Cardiac septum (tissue), 1 donor: Measurements from ENCODE around the gene TSHZ2. TPM values are rescaled to one million over a fixed set of nuclear protein-coding genes. Genes with fewer than 3 reads are reported as not detected.

ENCODE experiments used
- DNase-seq: peaks from one replicate; pipeline ENCODE4 v3.0.0-alpha.2; 2020; ENCODE audit warnings: low spot score
- intact Hi-C: fragments of 100-400 bp; cut with DNase I; formaldehyde crosslinking; loops from one replicate; pipeline ENCODE4 v1.14.0; 2022
- total RNA-seq: library from RNA; stranded (reverse); fragmentation: NEBNext Ultra II Directional; extraction: Animal tissue kit (Norgen Biotek cat#: 25700); gene quantifications from one replicate; pipeline ENCODE4 v1.2.1, GENCODE V29; 2021
- donor health status: DM: no; HTN: no; CAD: no.

Gene TSHZ2
- total RNA-seq, 1 donor from 2014 or later, result 7.5 TPM

DNA sequence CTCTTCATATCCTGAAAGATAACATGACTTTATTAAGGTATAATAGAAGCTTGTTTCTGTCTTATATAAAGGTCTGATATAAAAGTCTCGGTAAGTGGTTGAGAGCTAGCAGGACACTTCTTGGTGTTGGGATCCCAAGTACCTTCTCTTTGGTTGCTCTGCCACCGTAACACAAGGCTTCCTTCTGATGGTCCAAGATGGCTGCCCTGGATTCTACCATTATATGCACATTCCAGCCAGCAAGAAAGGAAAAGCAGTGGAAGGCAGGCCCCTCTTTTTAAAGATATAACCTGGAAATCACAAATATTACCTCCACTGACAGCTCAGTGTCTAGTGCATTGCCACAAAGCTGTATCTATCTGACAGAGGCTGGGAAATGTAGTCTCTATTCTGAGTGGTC lies 75.0 kb downstream of the TSHZ2 start:
- DNase-seq, result no peak
- intact Hi-C loops, result no loop called here

DNA sequence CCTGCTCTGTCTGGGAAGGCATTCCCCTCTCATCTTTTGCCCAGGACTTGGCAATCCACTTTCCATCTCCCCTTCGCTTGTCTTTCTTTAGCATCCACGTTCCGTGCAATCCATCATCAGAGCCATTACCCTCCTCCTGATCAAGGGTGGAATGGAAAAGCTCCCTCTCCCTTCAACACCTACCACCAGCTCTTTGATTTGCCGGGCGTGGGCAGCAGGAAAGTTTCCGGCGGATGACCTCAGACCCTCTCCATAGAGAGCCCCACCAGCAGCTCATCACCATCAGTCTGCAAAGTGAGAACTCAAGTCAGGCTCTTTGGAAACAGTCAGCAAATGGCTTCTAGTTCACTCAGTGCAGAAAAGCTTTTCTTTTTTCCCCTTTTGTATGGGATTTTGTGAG lies 76.2 kb downstream of the TSHZ2 start:
- DNase-seq, result no peak
- intact Hi-C loops, result no loop called here

DNA sequence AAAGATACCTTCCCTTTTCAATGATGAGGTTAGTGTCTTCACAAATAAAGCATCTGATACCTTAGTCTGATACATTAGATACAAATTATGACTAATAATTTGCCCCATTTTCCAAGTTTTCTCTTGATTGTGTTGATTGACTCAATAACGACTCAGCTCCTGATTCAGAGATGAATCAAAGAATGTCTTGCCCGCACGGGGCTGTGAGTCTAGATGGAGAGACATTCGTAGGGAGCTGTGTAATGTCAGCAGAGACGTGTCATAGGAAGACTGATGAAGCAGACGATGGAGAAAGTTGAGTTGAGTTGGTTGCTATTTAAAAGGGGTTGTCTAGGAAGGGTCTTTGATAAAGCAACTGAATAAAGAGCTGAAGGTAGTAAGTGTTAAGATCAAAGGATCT lies 78.2 kb downstream of the TSHZ2 start:
- no peak for DNase-seq
- intact Hi-C loops, result no loop called here

DNA sequence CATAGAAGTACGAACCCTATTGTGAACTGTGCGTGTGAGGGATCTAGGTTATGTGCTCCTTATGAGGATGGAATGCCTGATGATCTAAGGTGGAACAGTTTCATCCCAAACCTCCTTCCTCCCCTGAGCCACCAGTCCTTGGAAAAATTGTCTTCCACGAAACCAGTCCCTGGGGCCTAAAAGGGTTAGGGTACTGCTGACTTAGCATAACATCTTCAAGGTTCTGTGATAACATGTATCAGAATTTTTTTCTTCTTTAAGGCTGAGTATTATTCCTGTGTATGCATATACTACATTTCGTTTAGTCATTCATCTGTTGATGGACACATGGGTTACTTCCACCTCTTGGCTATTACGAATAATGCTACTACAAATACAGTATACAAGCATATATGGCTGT lies 80.2 kb downstream of the TSHZ2 start:
- intact Hi-C loops, result no loop called here

DNA sequence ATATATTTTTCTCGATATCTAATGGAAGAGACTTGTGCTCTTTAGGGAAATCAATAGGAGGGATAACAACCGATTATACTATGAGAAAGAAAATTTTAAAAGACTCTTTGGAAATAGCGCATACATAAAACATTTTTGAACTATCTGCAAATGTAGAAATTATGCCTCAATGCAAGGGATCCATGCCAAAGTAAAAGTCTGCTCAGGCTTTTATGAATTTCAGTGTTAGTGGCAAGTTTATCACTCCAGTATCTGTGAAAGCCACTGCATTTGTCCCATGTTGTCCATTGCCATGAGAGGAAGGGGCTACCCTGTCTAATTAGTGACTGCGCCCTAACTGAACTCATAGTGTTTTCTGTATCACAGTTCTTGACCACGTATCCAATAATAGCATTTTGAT lies 81.4 kb downstream of the TSHZ2 start:
- intact Hi-C loops, result no loop called here
- no peak for DNase-seq

More for the DNA sequence above, 80.2 kb downstream of the TSHZ2 start:
- no peak for DNase-seq

DNA sequence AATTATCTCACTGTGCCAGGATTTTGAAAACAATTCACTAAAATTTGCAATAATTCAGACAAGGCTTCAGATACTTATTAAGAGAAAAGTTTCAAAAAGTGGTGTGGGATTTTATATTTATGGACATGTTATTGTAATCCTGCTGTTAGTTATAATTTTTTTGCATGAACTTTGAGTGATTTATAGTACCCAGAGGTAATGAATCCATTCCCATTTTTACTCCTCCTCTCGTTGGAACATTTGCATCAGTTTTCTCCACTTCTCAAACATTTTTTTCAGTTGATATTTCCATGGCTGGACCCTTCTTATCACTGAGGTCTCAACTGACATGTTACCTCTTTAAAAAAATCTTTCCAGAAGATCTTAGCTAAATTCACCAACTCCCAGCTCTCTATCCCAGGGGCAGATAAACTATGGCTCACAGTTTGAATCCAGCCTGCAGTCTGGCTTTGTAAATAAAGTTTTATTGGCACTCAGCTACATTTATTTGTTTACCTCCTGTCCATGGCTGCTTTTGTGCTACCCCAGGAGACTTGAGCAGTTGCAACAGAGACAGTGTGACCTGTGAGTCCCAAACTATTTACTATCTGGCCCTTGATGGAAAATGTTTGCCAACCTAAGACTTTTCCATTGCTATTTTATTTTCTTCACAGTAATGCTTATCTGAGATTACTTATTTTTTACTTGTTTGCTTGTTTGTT lies 83.4 kb downstream of the TSHZ2 start:
- DNase-seq, result no peak
- intact Hi-C loops, result no loop called here

DNA sequence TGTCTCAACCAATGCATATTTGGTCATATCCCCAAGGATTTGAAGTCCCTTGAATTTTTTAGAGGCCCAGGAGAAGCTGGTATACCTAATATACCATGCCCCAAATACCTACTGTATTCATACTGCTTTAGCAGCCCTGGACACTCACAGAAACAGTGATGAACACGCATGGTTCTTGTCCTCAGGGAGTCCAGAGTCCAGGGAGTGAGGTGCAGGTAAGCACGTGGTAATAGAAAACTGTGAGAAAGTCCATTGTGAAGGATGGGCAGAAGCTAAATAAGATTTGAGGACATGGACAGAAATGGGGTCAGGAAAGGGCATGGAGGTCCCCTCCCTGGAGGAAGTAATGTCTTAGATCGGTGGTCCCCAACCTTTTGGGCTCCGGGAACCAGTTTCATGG lies 85.4 kb downstream of the TSHZ2 start:
- intact Hi-C loops, result no loop called here
- no peak for DNase-seq

DNA sequence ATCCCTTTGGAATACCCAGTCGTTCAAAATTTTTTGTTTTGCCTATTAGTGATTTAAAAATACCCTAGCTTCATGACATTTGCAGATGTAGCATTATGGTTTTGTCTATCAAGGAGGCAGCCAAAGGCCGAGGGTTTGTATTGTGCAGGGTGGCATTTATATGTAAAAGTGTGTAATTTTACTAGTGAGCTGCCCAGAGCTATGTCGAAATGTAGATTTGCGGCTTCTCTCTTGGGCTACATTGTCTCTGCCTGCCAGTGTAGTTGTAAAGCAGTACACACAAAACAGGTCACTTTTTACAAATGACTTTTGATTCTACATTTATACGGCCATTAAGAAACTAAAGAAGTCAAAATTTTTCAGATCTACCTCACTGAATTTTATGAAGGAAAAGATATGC lies 87.7 kb downstream of the TSHZ2 start:
- no peak for DNase-seq
- intact Hi-C loops, result no loop called here

DNA sequence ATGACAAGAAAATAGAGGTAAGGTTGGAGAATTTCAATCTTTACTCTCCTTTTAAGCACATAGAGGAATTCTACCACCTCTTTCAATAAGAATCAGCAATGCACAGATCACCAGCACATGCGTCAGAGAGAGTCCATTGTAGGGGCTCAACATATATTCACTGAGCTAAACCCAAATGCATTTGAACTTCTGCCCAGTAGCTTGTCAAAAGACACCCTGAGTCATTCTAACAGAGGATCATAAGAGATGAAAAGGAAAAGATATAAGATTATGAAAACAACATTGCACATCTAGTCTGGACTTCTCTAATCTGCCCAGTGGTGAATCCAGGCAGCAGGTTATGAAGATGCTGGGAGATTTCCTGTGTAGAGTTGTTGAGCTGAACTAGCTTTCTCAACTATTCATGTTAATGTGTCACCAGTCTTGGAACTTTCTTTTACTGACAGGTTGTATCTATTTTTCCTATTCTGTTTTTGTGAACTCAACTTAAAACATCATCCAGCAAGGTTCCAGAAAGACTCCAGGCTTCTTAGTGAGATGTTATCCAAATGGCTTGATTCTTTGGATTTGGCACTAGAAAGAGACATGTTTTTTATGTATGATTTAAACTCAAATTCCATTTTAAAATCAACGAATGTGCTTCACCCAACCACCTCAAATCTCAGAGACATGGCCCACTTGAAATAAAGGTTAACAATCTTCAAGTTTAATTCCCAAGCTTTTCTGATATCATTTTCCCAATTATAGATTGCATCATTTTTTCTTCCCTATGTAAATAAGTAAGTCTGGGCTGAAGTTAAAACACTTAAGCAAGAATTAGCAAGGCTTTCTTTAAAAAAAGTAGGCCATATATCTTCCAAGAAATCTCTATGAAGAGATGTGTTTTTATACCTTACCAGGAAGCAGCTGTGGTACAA lies 89.3 kb downstream of the TSHZ2 start:
- DNase-seq, result no peak
- intact Hi-C loops, result no loop called here

DNA sequence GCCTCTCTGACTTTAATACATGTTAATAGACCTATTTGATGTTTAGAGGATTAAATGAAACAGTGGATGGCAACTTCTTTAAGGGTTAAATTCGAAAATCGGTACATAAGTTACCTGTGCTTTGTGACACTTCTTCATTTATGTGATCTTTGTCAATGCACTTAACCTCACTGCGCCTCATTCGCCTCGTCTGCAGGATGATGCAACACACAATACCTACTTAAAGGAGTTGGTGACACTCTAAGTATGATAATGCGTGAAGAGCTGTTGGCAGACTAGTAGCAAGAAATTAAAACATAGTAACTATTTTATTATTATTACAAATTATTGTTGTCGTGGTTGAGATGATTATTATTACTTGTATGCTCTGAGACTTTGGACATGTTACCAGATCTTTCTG lies 92.8 kb downstream of the TSHZ2 start:
- DNase-seq, result no peak
- intact Hi-C loops, result no loop called here

DNA sequence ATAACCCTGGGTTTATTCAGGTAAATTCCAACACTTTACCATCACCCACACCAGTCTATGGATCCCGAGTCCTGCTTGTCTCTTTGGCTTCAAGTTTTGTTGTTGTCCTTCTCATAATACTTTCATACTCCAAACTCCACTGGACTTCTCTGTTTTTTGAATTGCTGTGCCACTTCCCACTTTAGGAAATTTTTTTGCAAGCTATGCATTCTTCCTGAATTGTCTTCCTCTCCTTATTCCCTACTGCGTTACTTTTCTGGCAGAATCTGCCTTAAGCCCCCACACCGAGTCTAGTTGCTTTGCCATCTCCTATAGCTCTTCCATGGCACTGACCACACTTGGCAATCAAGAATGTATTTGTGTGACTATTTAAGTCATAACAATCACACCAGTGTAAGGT lies 96.1 kb downstream of the TSHZ2 start:
- intact Hi-C loops, result no loop called here
- DNase-seq, result no peak

DNA sequence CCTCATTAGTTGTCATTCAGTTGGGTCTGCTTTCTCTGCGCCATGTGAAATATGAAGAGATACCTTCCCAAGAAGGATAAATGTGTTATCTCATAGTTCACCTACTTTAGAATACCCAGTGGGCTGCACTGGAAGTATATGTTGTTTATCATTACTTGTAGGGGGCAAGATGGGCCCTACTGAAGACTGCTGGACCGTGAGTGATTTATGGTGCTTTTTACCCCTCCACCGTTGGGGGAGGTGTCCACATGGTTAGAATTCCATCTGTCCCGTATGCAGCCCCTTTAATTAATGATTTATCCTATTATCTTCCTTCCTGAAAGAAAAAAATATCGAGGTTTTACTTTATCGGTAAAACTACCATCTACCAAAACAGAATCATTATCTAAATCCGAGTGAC lies 97.0 kb downstream of the TSHZ2 start:
- intact Hi-C loops, result no loop called here
- DNase-seq, result no peak

DNA sequence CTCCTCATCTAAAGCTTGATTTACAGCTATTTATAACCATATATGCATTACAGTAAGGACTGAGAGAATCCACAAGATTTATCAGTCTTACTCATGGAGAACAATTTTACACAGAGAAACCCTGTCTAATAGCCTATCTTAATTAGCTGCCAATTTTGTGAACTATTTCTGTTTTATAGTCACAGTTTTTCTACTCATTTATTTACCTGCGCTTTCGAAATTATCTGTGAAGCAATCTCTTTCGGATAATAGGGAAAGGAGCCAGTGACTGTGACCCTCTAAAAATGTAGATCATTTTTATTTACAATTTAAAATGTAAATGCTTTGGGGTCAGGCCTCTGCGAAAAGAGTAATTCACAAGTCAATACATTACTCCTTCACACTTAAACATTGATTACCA lies 98.1 kb downstream of the TSHZ2 start:
- no peak for DNase-seq
- intact Hi-C loops, result no loop called here

DNA sequence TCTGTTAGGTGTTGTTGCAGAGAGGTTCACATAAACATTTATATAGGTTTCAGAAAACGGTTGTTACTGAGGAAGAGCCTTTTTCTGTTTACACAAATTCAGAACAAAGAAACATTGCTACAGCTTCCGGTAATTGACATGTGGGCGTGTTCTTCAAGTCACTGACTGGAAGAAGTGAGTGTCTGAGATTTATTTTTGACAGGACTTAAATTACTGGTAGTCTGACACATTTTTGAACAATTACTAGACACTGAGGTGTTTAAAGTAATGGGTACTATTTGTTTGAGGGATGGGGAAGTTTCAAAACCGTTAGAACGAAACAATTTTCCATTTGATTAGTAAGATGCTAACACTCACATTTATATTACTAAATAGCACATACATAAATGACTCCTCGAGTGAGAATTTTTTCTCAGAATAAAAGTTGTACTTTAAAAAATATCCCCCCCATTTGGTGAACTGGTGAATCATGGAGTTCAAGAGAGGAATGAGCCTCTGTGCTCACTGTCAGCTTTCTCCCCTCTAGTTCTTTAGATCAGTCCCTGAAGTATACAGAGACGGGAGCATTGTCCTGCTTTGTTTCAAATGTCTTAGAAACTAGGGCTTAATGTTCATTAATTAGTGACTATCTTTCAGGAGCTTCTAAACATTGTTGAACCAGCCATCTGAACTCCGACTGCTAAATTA lies 98.7 kb downstream of the TSHZ2 start:
- DNase-seq, result no peak
- intact Hi-C loops, result no loop called here

DNA sequence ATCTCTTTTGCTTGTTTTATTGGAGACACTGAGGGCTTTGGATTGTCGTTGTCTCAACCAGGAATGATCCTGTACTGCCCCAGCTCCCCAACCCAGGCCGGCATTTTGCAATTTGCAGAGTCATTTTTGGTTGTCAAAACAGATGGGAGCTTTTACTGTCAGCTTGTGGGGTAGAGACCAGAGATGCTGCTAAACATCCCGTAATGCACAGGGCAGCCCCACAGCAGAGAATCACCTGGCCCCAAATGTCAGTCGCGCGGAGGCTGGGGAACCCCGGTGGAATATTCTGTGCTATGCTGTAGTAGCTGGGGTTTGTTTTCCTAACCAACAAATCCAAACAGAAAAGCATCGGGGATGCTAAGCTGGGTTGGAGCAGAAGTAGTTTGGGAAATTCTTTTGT lies 99.7 kb downstream of the TSHZ2 start:
- intact Hi-C loops, result no loop called here
- no peak for DNase-seq

DNA sequence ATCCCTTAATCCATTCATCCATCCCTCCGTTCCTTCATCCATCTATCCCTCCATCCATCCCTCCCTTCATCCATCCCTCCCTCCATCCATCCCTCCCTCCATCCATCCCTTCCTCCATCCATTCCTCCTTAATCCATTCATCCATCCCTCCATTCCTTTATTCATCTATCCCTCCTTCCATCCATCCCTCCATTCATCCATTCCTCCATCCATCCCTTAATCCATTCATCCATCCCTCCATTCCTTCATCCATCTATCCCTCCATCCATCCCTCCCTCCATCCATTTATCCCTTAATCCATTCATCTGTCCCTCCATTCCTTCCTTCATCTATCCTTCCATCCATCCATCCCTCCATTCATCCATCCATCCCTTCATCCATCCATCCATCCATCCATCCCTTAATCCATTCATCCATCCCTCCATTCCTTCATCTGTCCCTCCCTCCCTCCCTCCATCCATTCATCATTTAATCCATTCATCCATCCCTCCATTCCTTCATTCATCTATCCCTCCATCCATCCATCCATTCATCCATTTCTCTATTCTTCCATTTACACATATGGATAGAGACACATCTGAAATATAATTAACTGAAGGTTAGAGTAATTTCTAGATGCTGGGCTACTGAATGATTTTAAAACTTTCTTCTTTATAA lies 100.9 kb downstream of the TSHZ2 start:
- intact Hi-C loops, result no loop called here
- DNase-seq, result no peak

DNA sequence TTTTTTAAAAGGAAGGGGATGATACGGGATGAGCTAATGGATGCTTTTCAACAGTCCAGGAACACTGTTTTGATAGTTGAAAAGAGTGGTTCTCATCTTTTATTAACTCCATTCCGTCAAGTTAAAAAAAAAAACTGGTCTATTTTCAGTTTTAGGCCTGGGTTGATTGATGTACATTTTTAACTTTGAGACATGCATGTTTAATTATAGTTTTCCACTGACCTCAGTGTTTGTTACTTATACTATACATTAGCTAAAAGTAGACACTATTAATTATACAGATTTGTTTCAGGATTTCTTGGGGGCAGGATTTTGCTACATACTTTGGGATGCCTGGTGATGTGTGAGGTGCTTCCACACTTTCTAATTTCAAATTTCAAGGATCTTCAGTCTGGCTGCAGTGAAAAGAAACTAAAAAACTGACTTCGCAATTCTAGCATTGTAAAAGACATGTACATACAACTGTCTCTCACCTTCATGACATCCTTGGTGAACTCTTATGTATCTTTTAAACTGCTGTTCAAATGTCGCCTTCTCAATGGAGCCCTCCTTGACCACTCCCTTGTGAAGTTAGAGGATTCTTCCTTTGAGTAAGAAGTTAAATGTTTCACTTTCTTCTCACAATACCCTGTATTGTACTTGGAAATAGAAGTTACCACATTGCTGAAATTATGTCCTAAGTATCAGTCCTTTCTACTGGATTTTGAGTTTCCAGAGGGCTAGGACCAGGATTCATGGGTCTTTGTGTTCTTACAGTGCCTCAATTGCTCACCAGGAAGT lies 101.7 kb downstream of the TSHZ2 start:
- intact Hi-C loops, result no loop called here

DNA sequence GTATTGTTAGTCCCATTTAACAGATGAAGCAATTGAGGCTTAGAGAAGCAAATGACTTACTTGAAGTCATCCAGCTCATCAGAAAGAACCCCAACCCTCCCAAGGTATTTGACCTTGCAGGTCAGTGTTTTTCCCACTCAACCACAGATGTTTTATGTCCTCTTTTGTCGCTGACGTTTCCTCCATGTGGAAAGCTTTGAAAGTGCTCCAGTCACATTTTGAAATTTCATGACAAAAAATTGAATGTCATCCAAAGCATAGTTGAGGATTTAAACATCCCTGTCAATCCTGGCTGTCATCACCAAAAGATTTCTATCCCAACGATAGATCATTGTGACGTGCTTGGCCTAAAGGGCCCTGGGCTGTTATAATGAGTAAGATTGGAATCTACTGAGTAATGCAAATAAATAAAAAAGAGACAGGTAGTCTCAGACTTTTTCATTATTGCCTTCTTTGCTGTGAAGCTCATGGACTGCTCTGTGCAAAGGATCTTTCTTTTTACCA lies 102.7 kb downstream of the TSHZ2 start:
- DNase-seq, result no peak

More for the DNA sequence above, 101.7 kb downstream of the TSHZ2 start:
- no peak for DNase-seq

DNA sequence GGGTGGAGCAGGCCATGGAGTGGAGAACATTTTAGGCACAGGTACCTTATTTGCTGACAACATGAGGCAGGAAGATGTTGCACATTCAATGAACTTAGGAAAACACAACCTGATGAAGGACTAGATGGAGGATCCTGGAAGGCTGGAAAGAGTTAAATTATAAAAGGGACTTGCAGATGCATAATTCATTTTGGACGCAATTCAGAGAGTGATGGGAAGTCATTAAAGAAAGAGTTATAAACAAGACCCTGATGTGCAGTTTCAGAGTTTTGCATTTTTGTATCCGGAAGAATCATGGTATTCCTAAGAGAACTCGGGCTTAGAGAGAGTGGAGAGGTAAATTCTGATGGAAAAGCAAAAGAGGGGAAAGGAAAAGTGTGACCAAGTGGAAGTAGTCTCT lies 104.5 kb downstream of the TSHZ2 start:
- intact Hi-C loops, result no loop called here
- DNase-seq, result no peak

More for the DNA sequence above, 102.7 kb downstream of the TSHZ2 start:
- intact Hi-C loops, result no loop called here
